PC-9 (cell line): ENCODE results near the gene E2F1. TPM values are rescaled to one million over a fixed set of nuclear protein-coding genes. Genes with fewer than 3 reads are reported as not detected.

Experiments used
- BruUV-seq: library from RNA; stranded (reverse); fragments of 400-500 nt; replicated peaks from 2 replicates; lab custom pipeline; 2021; lab: Mats Ljungman, UMichigan
- CTCF ChIA-PET: fragments of 300-600 bp; sonication (Branson Sonifier 250); formaldehyde crosslinking; loops from one replicate; lab custom pipeline; 2022; ENCODE audit warnings: antibody characterized with exemption; lab: Charles Lee
- POLR2A ChIA-PET: fragments of 300-600 bp; sonication (Branson Sonifier 250); formaldehyde crosslinking; loops from one replicate; lab custom pipeline; 2022; ENCODE audit warnings: antibody characterized with exemption; ENCODE audit not compliant: unreplicated experiment; lab: Charles Lee
- DNase-seq, 2 experiments: peaks; one replicate each; pipeline versions ENCODE4 v3.0.0 to v3.0.0-alpha.2; 2015 to 2022; ENCODE audit warnings: mixed read lengths in 1 of 2
- H2AFZ ChIP-seq: fragments of 200-600 bp; sonication (generic); 2 replicates; pipeline ENCODE4 v1.8.1; 2017; ENCODE audit warnings: antibody characterized with exemption
- H3F3A ChIP-seq: fragments of 200-600 bp; sonication (generic); 2 replicates; pipeline ENCODE4 v1.8.1; 2017; ENCODE audit warnings: antibody characterized with exemption, mild to moderate bottlenecking, low read depth; ENCODE audit not compliant: insufficient read depth
- H3K27ac ChIP-seq: fragments of 200-600 bp; sonication (generic); 2 replicates; pipeline ENCODE4 v1.6.1; 2016; ENCODE audit warnings: mixed run types
- H3K27me3 ChIP-seq: fragments of 200-600 bp; sonication (generic); 2 replicates; pipeline ENCODE4 v1.6.1; 2016; ENCODE audit warnings: low read depth, mixed run types; ENCODE audit not compliant: insufficient read depth
- H3K36me3 ChIP-seq: fragments of 200-600 bp; sonication (generic); 2 replicates; pipeline ENCODE4 v1.6.1; 2016; ENCODE audit warnings: low read depth, mixed run types
- H3K4me1 ChIP-seq: fragments of 200-600 bp; sonication (generic); replicated peaks from 2 replicates; pipeline ENCODE4 v1.6.1; 2016; ENCODE audit warnings: mixed run types; ENCODE audit not compliant: insufficient read depth
- H3K4me2 ChIP-seq: fragments of 200-600 bp; sonication (generic); 2 replicates; pipeline ENCODE4 v1.6.1; 2017; ENCODE audit warnings: mixed run types
- H3K4me3 ChIP-seq: fragments of 200-600 bp; sonication (generic); 2 replicates; pipeline ENCODE4 v1.6.1; 2016; ENCODE audit warnings: mixed run types
- H3K79me2 ChIP-seq: fragments of 200-600 bp; sonication (generic); 2 replicates; pipeline ENCODE4 v1.6.1; 2017; ENCODE audit warnings: low read depth, mixed run types
- H3K9me2 ChIP-seq: fragments of 200-600 bp; sonication (generic); 2 replicates; pipeline ENCODE4 v1.8.1; 2017; ENCODE audit warnings: mild to moderate bottlenecking; ENCODE audit not compliant: insufficient read depth
- H3K9me3 ChIP-seq: fragments of 200-600 bp; sonication (generic); 2 replicates; pipeline ENCODE4 v1.8.1; 2016; ENCODE audit warnings: low read depth; ENCODE audit not compliant: insufficient read depth
- H4K20me1 ChIP-seq: fragments of 200-600 bp; sonication (generic); 2 replicates; pipeline ENCODE4 v1.8.1; 2017; ENCODE audit not compliant: insufficient read depth
- CTCF ChIP-seq: fragments of 200-600 bp; sonication (generic); conservative IDR thresholded peaks from 2 replicates; pipeline ENCODE4 v1.6.1; 2017; ENCODE audit warnings: mixed run types, antibody characterized with exemption, mild to moderate bottlenecking, moderate library complexity
- EZH2 ChIP-seq: fragments of 200-600 bp; sonication (generic); IDR thresholded peaks from 2 replicates; pipeline ENCODE4 v1.8.0; 2017; ENCODE audit warnings: antibody characterized with exemption, low read depth
- intact Hi-C: fragments of 100-400 bp; cut with micrococcal nuclease; formaldehyde crosslinking; loops from one replicate; pipeline ENCODE4 v1.10.0; 2022; ENCODE audit not compliant: unreplicated experiment
- total RNA-seq: library from RNA; stranded (reverse); gene quantifications from 2 replicates; pipeline ENCODE4 v1.2.3, GENCODE V29; 2021

E2F1 gene
- total RNA-seq, 1 experiment from 2014 or later: 31.5 TPM

- peaks cover 37% of the 10 kb centered on the region; the same call in 1 of the 2 replicates for H3K4me1 ChIP-seq
- peaks cover 13% of the 10 kb centered on the region for H3K79me2 ChIP-seq
- CTCF ChIA-PET: interaction anchor here (0.6 kb wide), 1 partner anchor 19 kb away, joined by 3 read pairs; no protein-coding TSS in a partner anchor
- no peaks in the 10 kb centered on the region for H3K9me2 ChIP-seq
- H3K4me2 ChIP-seq: peak within 1 kb of the TSS; percentile 82
- peak within 1 kb of the TSS; percentile 78 for H2AFZ ChIP-seq
- peaks cover 46% of the 10 kb centered on the region for H3F3A ChIP-seq
- H3K36me3 ChIP-seq: 0 out of 2 replicates have a peak, but pooled peaks cover 6% of the 10 kb centered on the region
- DNase-seq: peak; percentile 94 to 98
- no peaks in the 10 kb centered on the region for H3K9me3 ChIP-seq
- H3K27me3 ChIP-seq: no peaks in the 10 kb centered on the region
- no peaks in the 10 kb centered on the region for H4K20me1 ChIP-seq
- BruUV-seq: TSS peak; percentile 1
- peak within 1 kb of the TSS; percentile 63 for H3K27ac ChIP-seq
- intact Hi-C loops: loop anchor here (1.0 to 10.0 kb wide), 5 partner anchors 123 to 570 kb away; partner anchors contain the start of gene RALY
- POLR2A ChIA-PET: interaction anchor here (0.5 to 0.9 kb wide), 9 partner anchors 11 to 517 kb away, joined by 3 to 10 read pairs (median 4); no protein-coding TSS in a partner anchor
- H3K4me3 ChIP-seq: peak within 1 kb of the TSS; percentile 62
- TF ChIP-seq EZH2 (no peak), CTCF (no peak; the same call in 1 of the 2 replicates)
These were observed 19.6 kb downstream of the E2F1 start, which contains the start of gene ACTL10 for GRCh38 chr20:33666293-33667244. TSS of gene ACTL10 (plus strand) at chr20:33666943. CDS start at chr20:33667498, 555 bp downstream.

- Histone ChIP-seq H3K9me3 (no peaks in the 10 kb centered on the region), H3K27me3 (no peaks in the 10 kb centered on the region), H3K4me1 (peaks cover 37% of the 10 kb centered on the region; the same call in 1 of the 2 replicates), H2AFZ (no peak overlapping the region), H3K4me2 (peak overlapping the region; percentile 90), H3K9me2 (no peaks in the 10 kb centered on the region), H3K36me3 (0 out of 2 replicates have a peak, but pooled peaks cover 3% of the 10 kb centered on the region), H3K4me3 (peak overlapping the region; percentile 78; the same call in 1 of the 2 replicates), H3K27ac (no peak overlapping the region), H4K20me1 (no peaks in the 10 kb centered on the region), H3F3A (peaks cover 43% of the 10 kb centered on the region), H3K79me2 (peaks cover 5% of the 10 kb centered on the region)
- no peak for DNase-seq
- TF ChIP-seq EZH2: no peak
- no peak for TF ChIP-seq CTCF
- POLR2A ChIA-PET: interaction anchor here (0.6 kb wide), 3 partner anchors 67 to 845 kb away, joined by 3 to 26 read pairs (median 4); partner anchors contain the start of genes MAPRE1 and ZNF341
- BruUV-seq: no TSS peak
- CTCF ChIA-PET: no interaction called here
- intact Hi-C loops: loop anchor here (5.0 to 10.0 kb wide), 3 partner anchors 207 to 403 kb away; partner anchors contain the start of gene RALY
These were observed 21.4 kb downstream of the E2F1 start for GRCh38 chr20:33664762-33665144.
